HepG2 (cell line): ENCODE results near the gene CHID1.

Experiments
- ELF4 ChIP-seq: sonication (generic); formaldehyde crosslinking; IDR thresholded peaks from 2 replicates; pipeline ENCODE4 v1.5.0; 2020; ENCODE audit warnings: missing genetic modification reagents, mild to moderate bottlenecking, moderate library complexity, borderline replicate concordance
- FOXM1 ChIP-seq: sonication (generic); formaldehyde crosslinking; IDR thresholded peaks from 2 replicates; pipeline ENCODE4 v1.5.0; 2020; ENCODE audit warnings: missing genetic modification reagents
- HINFP ChIP-seq: sonication (generic); formaldehyde crosslinking; IDR thresholded peaks from 2 replicates; pipeline ENCODE4 v1.4.0; 2020; ENCODE audit warnings: low read depth, mild to moderate bottlenecking, missing genetic modification reagents
- MYC ChIP-seq: sonication (generic); formaldehyde crosslinking; IDR thresholded peaks from 2 replicates; pipeline ENCODE4 v1.9.0; 2021; ENCODE audit warnings: missing genetic modification reagents, borderline replicate concordance
- TCF12 ChIP-seq, 2 experiments: fragments of 450-650 bp in 1 of 2; sonication (generic) in 1 of 2; formaldehyde crosslinking in 1 of 2; IDR thresholded peaks; 2 replicates each; pipeline versions ENCODE4 v1.6.1 to v1.8.0; 2017 to 2022; ENCODE audit warnings: antibody characterized with exemption in 1 of 2, mild to moderate bottlenecking in 1 of 2, missing genetic modification reagents in 1 of 2, moderate library complexity in 1 of 2
- ZNF232 ChIP-seq: sonication (generic); formaldehyde crosslinking; IDR thresholded peaks from 2 replicates; pipeline ENCODE4 v1.4.0; 2020; ENCODE audit warnings: missing genetic modification reagents, borderline replicate concordance

- TF ChIP-seq ZNF232 (CRISPR knock-in tag): no peak
- TF ChIP-seq ELF4: no peak
- no peak for TF ChIP-seq FOXM1 (CRISPR knock-in tag)
- TF ChIP-seq HINFP (CRISPR knock-in tag): no peak
- TF ChIP-seq TCF12 (IDR thresholded peaks at IDR 0.05): no peak
- TF ChIP-seq TCF12 (CRISPR knock-in tag; IDR thresholded peaks at IDR 0.05): no peak
- TF ChIP-seq MYC (CRISPR knock-in tag): no peak
Measured at GRCh38 chr11:839280-839623, 71.4 kb downstream of the CHID1 start.
